Upper lobe of left lung (tissue), 4 donors: ENCODE data around the gene CACNG8.

Experiments
- POLR2A ChIP-seq, 4 donors: fragments of 450-650 bp; IDR thresholded peaks; one replicate each; pipeline ENCODE4 v1.5.1; 2016 to 2017; ENCODE audit warnings: antibody characterized with exemption in 4 of 4, mild to moderate bottlenecking in 2 of 4
- POLR2AphosphoS5 ChIP-seq, 2 donors: sonication (generic); formaldehyde crosslinking; IDR thresholded peaks; one replicate each; pipeline ENCODE4 v1.5.1; 2017; ENCODE audit warnings: antibody characterized with exemption in 2 of 2
- TF ChIP-seq, protein P1 (sequence below), 6 experiments: fragments of 450-650 bp in 4 of 6; fragments of 200-600 bp in 2 of 6; sonication (generic) in 2 of 6; IDR thresholded peaks; one replicate each; pipeline ENCODE4 v1.5.1; 2016 to 2019; ENCODE audit warnings: antibody characterized with exemption in 6 of 6

DNA sequence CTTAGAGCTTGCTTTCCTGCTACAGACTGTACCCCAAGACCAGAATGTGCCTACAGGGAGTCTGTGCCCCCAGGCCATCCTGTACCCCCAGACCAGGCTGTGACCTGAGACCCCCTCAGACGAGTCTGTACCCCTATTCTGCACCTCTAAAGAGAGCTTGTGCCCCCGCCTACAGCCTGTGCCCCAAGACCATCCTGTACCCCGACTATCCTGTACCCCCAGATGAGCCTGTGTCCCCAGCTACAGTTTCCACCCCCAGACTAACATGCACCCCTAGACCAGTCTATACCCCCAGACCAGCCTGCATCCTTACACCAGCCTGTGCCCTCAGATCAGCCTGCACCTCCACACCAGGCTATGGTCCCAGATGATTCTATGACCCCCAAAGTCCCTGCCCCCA, 30.7 kb downstream of the CACNG8 start:
- TF ChIP-seq POLR2A (IDR thresholded peaks at IDR 0.05) (no peak), POLR2AphosphoS5 (IDR thresholded peaks at IDR 0.05) (no peak)
- TF ChIP-seq, protein P1, sequence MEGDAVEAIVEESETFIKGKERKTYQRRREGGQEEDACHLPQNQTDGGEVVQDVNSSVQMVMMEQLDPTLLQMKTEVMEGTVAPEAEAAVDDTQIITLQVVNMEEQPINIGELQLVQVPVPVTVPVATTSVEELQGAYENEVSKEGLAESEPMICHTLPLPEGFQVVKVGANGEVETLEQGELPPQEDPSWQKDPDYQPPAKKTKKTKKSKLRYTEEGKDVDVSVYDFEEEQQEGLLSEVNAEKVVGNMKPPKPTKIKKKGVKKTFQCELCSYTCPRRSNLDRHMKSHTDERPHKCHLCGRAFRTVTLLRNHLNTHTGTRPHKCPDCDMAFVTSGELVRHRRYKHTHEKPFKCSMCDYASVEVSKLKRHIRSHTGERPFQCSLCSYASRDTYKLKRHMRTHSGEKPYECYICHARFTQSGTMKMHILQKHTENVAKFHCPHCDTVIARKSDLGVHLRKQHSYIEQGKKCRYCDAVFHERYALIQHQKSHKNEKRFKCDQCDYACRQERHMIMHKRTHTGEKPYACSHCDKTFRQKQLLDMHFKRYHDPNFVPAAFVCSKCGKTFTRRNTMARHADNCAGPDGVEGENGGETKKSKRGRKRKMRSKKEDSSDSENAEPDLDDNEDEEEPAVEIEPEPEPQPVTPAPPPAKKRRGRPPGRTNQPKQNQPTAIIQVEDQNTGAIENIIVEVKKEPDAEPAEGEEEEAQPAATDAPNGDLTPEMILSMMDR (IDR thresholded peaks at IDR 0.05) = no peak
